ENCODE data around the gene DNAH8. TPM values are rescaled to one million over a fixed set of nuclear protein-coding genes. Genes with fewer than 3 reads are reported as not detected.

DNAH8 gene
- total RNA-seq, 1 experiment from 2014 or later: 0.15 TPM

DNA sequence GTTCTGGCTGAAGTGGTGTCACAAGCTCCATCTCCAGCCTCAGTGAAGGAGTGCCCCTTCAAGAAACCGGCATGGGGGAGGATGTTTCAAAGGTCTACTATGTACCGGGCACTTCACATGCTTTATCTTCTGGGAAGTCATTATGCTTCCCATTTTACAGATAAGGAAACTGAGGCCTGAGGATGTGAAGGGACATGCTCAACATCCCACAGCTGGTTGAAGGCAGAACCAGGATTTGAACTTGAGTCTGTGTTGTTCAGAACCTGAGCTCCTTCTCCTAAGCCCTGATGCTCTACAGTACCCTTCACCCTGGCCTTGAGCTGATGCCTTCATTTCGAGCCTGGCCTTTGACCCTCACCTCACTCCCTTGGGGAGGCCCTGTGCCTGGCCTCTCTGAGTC lies 346.5 kb downstream of the DNAH8 start:
- intact Hi-C loops (cut with micrococcal nuclease): no loop called here
- H3K4me2 ChIP-seq (ENCODE audit: low read length): no peak overlapping the region
- no peaks in the 10 kb centered on the region for H3K9me2 ChIP-seq (replicated peaks; ENCODE audit: low read length)
- H3K9me3 ChIP-seq (ENCODE audit: low read length): no peaks in the 10 kb centered on the region
- no peaks in the 10 kb centered on the region for H3F3A ChIP-seq (ENCODE audit: low read length, unreplicated experiment)
- no peak for ATAC-seq
- DNase-seq: no peak
- CTCF ChIA-PET: no interaction called here
- H3K36me3 ChIP-seq (ENCODE audit: low read depth, low read length): no peaks in the 10 kb centered on the region
- no peak overlapping the region for H2AFZ ChIP-seq (ENCODE audit: low read length)
- H3K4me3 ChIP-seq (ENCODE audit: low read length): no peak overlapping the region
- no peak overlapping the region for H3K27ac ChIP-seq (ENCODE audit: low read length)
- no peaks in the 10 kb centered on the region for H3K79me2 ChIP-seq (ENCODE audit: low read length)
- no peaks in the 10 kb centered on the region for H4K20me1 ChIP-seq (ENCODE audit: low read length)
- BruUV-seq (replicated peaks): no TSS peak
- TF ChIP-seq, protein P1, sequence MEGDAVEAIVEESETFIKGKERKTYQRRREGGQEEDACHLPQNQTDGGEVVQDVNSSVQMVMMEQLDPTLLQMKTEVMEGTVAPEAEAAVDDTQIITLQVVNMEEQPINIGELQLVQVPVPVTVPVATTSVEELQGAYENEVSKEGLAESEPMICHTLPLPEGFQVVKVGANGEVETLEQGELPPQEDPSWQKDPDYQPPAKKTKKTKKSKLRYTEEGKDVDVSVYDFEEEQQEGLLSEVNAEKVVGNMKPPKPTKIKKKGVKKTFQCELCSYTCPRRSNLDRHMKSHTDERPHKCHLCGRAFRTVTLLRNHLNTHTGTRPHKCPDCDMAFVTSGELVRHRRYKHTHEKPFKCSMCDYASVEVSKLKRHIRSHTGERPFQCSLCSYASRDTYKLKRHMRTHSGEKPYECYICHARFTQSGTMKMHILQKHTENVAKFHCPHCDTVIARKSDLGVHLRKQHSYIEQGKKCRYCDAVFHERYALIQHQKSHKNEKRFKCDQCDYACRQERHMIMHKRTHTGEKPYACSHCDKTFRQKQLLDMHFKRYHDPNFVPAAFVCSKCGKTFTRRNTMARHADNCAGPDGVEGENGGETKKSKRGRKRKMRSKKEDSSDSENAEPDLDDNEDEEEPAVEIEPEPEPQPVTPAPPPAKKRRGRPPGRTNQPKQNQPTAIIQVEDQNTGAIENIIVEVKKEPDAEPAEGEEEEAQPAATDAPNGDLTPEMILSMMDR (conservative IDR thresholded peaks at IDR 0.05; ENCODE audit: low read depth, low read length): no peak
- TF ChIP-seq EZH2 (IDR thresholded peaks at IDR 0.05; ENCODE audit: low read length, unreplicated experiment) (no peak), EZH2phosphoT487 (IDR thresholded peaks at IDR 0.05; ENCODE audit: borderline replicate concordance, low read length) (no peak)
- peaks cover 79% of the 10 kb centered on the region for H3K27me3 ChIP-seq (ENCODE audit: low read length)
- H3K9ac ChIP-seq (ENCODE audit: low read length): no peak overlapping the region
- POLR2A ChIA-PET (ENCODE audit: unreplicated experiment): no interaction called here
- H3K4me1 ChIP-seq (ENCODE audit: insufficient read depth, low read length): no peaks in the 10 kb centered on the region

DNA sequence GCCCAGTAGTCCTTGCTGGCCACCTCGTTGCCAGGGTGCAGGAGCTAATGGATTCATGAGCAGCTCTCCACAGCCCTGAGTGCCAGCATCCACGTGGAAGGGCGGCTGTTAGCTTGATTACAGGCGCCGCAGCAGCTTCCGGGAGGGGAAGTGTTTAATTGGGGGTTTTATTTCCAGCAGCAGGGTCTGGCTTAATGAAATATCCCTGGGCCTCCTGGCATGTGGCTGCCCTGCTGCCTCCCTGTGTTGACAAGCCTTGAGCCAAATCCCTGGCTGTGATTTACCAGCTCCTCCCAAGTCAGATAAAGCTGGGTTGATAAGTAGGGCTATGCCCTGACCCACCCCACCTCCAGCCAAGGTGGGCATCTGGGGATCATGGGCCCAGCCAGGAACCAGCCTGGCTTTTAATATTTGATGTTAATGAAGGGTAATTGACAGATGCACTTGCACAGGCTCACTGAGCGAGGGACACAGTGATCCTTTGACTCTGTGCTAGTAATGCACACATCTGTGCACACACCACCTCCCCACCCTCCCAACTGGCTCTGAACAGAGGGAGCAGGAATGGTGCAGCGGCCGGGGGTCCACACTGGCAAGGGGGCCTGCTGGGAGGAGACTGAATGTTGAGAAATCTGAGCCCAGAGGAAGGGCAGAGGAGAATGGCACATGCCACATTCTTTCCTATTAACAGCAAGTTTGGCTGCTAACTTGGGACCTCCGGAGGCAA lies 347.1 kb downstream of the DNAH8 start:
- no peak overlapping the region for H2AFZ ChIP-seq (ENCODE audit: low read length)
- intact Hi-C loops (cut with micrococcal nuclease): no loop called here
- ATAC-seq (no peak), DNase-seq (no peak)
- no peaks in the 10 kb centered on the region for H3K9me3 ChIP-seq (ENCODE audit: low read length)
- no peaks in the 10 kb centered on the region for H4K20me1 ChIP-seq (ENCODE audit: low read length)
- H3K36me3 ChIP-seq (ENCODE audit: low read depth, low read length): no peaks in the 10 kb centered on the region
- H3K4me2 ChIP-seq (ENCODE audit: low read length): no peak overlapping the region
- no peaks in the 10 kb centered on the region for H3K9me2 ChIP-seq (replicated peaks; ENCODE audit: low read length)
- no peaks in the 10 kb centered on the region for H3F3A ChIP-seq (ENCODE audit: low read length, unreplicated experiment)
- H3K4me3 ChIP-seq (ENCODE audit: low read length): no peak overlapping the region
- no peaks in the 10 kb centered on the region for H3K4me1 ChIP-seq (ENCODE audit: insufficient read depth, low read length)
- no peak for TF ChIP-seq EZH2phosphoT487 (IDR thresholded peaks at IDR 0.05; ENCODE audit: borderline replicate concordance, low read length)
- TF ChIP-seq, protein P1 (conservative IDR thresholded peaks at IDR 0.05; ENCODE audit: low read depth, low read length): no peak
- no peak for TF ChIP-seq EZH2 (IDR thresholded peaks at IDR 0.05; ENCODE audit: low read length, unreplicated experiment)
- POLR2A ChIA-PET (ENCODE audit: unreplicated experiment): no interaction called here
- H3K27ac ChIP-seq (ENCODE audit: low read length): no peak overlapping the region
- H3K79me2 ChIP-seq (ENCODE audit: low read length): no peaks in the 10 kb centered on the region
- CTCF ChIA-PET: no interaction called here
- H3K27me3 ChIP-seq (ENCODE audit: low read length): peaks cover 85% of the 10 kb centered on the region
- no TSS peak for BruUV-seq (replicated peaks)
- H3K9ac ChIP-seq (ENCODE audit: low read length): no peak overlapping the region

DNA sequence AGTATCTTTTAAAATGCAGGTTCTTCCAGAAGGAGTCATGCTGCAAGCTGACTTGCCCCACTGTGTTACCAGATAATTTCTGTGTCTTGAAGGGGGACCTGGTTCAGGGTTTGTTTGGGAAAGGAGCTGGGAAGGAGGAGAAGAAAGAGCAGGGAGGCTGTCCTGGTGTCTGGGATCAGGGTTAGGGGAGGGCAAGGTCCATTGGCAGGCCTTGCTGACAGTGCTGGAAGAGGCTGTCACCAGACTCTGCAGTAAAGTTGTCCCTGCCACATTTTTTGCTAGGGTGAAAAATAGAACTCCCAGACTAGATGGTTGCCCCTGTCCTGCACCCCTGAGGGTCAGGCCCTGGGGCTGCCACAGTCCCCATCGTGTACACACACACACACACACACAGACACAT lies 348.4 kb downstream of the DNAH8 start:
- Histone ChIP-seq H3K9me2 (replicated peaks; ENCODE audit: low read length) (no peaks in the 10 kb centered on the region), H4K20me1 (ENCODE audit: low read length) (no peaks in the 10 kb centered on the region), H3K4me1 (ENCODE audit: insufficient read depth, low read length) (no peaks in the 10 kb centered on the region), H3K79me2 (ENCODE audit: low read length) (no peaks in the 10 kb centered on the region), H3K27me3 (ENCODE audit: low read length) (peaks cover 92% of the 10 kb centered on the region), H3K36me3 (ENCODE audit: low read depth, low read length) (no peaks in the 10 kb centered on the region), H3K9ac (ENCODE audit: low read length) (no peak overlapping the region), H2AFZ (ENCODE audit: low read length) (no peak overlapping the region), H3K27ac (ENCODE audit: low read length) (no peak overlapping the region), H3K4me2 (ENCODE audit: low read length) (no peak overlapping the region), H3F3A (ENCODE audit: low read length, unreplicated experiment) (no peaks in the 10 kb centered on the region), H3K9me3 (ENCODE audit: low read length) (no peaks in the 10 kb centered on the region), H3K4me3 (ENCODE audit: low read length) (no peak overlapping the region)
- TF ChIP-seq EZH2phosphoT487 (IDR thresholded peaks at IDR 0.05; ENCODE audit: borderline replicate concordance, low read length) (no peak), EZH2 (IDR thresholded peaks at IDR 0.05; ENCODE audit: low read length, unreplicated experiment) (no peak)
- TF ChIP-seq, protein P1 (conservative IDR thresholded peaks at IDR 0.05; ENCODE audit: low read depth, low read length): no peak
- ChIA-PET CTCF (no interaction called here), POLR2A (ENCODE audit: unreplicated experiment) (no interaction called here)
- intact Hi-C loops (cut with micrococcal nuclease): no loop called here
- ATAC-seq (no peak), DNase-seq (no peak)
- no TSS peak for BruUV-seq (replicated peaks)
